Daoy (cell line): Measurements from ENCODE around the gene GPD2. TPM values are rescaled to one million over a fixed set of nuclear protein-coding genes. Genes with fewer than 3 reads are reported as not detected.

Experiments used
- total RNA-seq: library from RNA; depleted of rRNA; stranded (reverse); fragments of >200 nt; shearing (Covaris generic); gene quantifications from 2 replicates; pipeline ENCODE4 v1.2.3, GENCODE V29; 2014; rRNA removed

GPD2 gene
- total RNA-seq, 1 experiment from 2014 or later = 56.7 TPM

Other genes with a start within 250 kb of the GPD2 start
- gene NR4A2, start 103.7 kb upstream of the GPD2 start, total RNA-seq = 0.06 TPM in 1 of 2 replicates, not detected in the other